GM12872 (cell line): ENCODE results near the gene CLDN19.
A peak's percentile ranks its signal among the peaks of the same experiment; 100 is the strongest.

Experiments
- CTCF ChIP-seq: IDR thresholded peaks from 3 replicates; pipeline ENCODE4 v1.5.1; 2011; ENCODE audit warnings: low read depth, mild to moderate bottlenecking, low read length, moderate library complexity; ENCODE audit not compliant: insufficient read depth

The CLDN19 gene

DNA sequence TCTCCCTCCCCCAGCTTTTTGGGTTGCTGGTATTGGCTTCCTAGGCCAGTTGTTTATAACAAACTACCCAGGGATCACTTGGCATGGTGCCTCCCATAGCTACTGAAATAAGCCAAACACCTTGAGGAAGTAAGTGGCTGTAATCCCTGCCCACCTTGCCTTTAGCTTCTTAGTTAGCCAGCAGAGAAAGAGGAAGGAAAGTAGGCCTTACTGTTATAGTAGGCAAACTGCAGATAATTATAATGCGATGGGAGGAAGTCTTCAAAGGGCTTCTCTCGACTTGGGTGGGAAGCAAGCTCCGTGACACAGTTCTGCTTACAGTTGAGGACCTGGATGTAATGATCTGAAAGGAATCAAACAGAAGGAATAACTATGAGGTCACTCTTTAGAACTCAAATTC, 18.6 kb upstream of the CLDN19 start:
- TF ChIP-seq CTCF = no peak

DNA sequence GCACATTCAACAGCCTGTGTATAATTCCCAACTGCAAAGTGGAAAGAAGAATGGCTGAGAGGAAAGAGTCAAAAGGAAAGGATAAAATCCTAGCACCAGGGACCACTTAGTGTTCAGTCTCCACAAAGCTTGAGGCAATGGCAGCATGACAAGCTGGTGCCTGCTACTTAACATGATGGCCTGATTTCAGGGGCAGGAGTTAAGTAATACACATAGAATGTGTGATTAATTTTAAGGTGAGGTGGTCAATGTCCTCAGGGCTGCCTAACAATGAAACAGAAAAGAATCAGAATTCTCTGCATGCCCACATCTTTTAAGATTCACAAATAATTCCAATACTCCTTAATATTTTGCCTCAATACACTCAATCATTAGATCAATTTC, 17.8 kb upstream of the CLDN19 start:
- TF ChIP-seq CTCF = no peak

DNA sequence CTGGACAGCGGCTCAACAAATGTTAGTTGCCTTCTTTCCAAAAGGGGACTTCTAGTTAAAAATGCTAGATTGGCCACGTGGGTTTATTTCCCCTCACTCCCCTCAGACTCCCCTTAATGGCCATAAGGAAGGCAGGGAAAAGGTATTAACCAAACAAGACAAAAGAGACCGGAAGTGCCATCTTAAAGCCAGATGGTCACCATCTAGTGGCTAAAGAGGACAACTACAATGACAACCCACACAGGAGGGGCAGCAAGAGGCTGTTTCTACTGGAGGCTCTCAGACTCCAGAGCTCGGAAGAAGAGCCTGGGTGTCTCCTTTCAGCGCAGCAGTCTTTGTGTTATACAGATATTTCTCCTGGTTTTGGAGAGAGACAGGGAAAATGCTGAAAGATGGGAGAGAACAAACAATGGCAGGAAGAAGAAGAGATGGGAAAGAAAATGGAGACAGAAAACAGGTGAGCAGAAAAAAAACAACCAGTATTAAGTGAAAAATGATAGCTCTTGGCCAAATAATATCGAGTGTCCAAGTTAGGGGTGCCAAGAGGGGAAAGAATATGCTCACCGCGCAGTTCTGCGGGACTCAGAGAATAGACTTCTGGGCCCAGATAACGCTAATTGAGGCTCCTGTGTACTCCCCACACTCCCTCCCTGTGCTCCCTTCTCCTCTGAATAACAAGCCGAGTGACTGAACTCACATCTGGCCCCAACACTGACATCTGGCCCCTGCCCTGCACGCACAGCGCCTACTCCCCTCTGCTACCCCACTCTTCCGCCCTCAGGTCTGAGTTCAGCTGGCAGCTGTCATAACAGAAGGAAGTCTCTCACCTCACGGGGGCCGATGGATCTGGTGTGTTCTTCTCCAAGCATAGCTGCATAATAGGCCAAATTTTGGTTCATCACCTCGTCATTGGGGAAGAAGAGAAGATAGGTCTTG, 17.2 kb upstream of the CLDN19 start:
- TF ChIP-seq CTCF = peak; percentile 83

GRCh38 chr1:42753070-42753469, 13.0 kb upstream of the CLDN19 start:
- TF ChIP-seq CTCF = no peak

DNA sequence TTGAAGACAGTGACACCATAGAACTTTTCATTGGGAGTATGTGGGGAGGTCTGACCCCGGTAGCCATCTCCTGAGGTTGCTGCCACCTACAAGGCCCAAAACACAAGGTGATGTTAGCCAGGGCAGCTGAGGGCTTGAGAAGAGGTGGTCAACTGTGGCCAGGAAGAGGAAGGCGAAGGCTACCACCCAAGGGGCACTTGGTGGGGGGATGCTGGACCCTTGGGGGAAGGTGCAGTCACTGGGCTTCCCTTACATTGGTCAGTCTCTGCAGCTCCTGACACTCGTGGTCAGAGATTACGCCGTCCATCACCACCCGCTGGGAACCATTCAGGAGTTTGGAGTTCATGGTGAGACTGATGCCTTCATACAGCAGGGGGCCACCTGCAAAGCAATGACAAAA, 12.2 kb upstream of the CLDN19 start:
- no peak for TF ChIP-seq CTCF

DNA sequence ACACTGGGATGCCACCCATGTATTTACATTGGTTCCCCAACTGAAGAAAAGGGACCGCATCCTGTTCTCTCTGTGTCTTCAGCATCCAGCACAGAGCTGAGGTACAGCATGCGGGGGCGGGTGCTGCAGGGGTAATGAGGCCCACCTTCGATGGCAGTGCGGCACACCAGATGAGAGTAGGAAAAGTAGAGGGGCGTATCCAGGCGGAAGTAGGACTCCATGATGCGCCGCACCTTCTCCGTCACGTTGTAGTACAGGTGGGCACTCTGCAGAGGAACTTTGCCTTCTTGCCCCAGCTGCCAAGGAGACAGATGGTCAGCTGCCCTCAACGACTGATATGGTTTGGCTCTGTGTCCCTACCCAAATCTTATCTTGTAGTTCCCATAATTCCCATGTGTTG, 10.0 kb upstream of the CLDN19 start:
- no peak for TF ChIP-seq CTCF

DNA sequence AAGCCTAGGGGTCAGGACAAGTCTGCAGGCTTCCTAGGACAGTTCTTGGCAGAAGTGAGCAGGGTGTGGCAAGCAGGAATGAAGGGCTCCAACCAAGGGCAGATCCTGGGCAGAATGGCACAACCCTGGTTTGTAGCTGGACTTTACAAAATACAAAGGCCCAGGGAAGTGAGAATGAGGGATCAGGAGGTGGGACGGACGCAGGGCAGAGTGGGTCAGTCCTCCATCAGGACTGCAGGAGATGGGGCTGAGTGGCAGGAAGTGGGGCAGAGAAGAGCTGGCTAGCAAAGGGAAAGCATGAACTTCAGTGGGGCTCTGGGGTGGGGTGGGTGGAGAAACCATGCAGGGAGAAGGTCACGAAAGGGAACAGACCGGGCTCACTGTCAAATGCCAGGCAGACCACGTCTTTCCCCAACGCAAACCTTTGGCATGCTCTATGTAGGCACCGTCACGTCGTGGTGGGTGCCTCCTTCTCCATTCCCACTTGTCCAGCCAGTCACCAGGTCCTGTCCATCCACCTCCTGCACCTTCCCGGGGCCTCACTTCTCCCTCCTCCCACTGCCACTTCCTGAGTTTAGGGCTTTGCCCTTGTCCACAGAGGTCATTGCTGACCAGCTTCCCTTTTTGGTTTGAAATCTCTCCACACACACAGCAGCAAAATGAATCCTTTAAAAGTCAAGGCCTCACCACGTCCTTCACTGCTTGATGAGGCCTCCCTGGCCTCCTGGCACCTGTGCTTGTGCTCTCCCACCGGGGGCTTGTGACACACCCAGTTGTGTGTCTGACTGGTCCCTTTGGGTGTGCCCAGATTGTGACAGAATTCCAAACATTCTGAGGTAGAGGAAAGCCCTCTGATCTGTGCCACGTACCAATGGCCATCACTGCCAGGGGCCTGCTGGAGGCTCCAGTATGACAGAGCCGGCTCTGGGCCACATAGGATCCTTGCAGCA, 8.7 kb upstream of the CLDN19 start:
- no peak for TF ChIP-seq CTCF
